IMR-90 (cell line): ENCODE results near the gene CD34. TPM values are rescaled to one million over a fixed set of nuclear protein-coding genes. Genes with fewer than 3 reads are reported as not detected.

Source experiments
- ATAC-seq: fragments of 200-7000 bp; cut with Tn5 transposase; 2 replicates; pipeline ENCODE4 v1.9.1; 2020; ENCODE audit warnings: low read depth, mild to moderate bottlenecking, moderate library complexity
- BruUV-seq: library from RNA; stranded (reverse); fragments of 400-500 nt; replicated peaks from 2 replicates; lab custom pipeline; 2021; lab: Mats Ljungman, UMichigan
- CTCF ChIA-PET: fragments of 300-600 bp; formaldehyde crosslinking; extraction: SDS; loops from one replicate; lab custom pipeline; 2021; ENCODE audit warnings: antibody characterized with exemption; lab: Yijun Ruan, JAX
- POLR2A ChIA-PET: fragments of 300-600 bp; sonication (Branson Sonifier 250); formaldehyde crosslinking; loops from one replicate; lab custom pipeline; 2022; ENCODE audit warnings: antibody characterized with exemption; ENCODE audit not compliant: unreplicated experiment; lab: Charles Lee
- DNase-seq: peaks from one replicate; pipeline ENCODE4 v3.0.0; 2013
- H2AFZ ChIP-seq: replicated peaks from 2 replicates; pipeline ENCODE3; 2013; ENCODE audit warnings: low read length, mild to moderate bottlenecking; ENCODE audit not compliant: poor library complexity
- H2AK5ac ChIP-seq: 2 replicates; pipeline ENCODE4 v1.6.1; 2013; ENCODE audit warnings: low read depth, low read length, inconsistent platforms
- H2AK9ac ChIP-seq: replicated peaks from 2 replicates; pipeline ENCODE3; 2013; ENCODE audit warnings: mild to moderate bottlenecking, low read depth, low read length, moderate library complexity; ENCODE audit not compliant: poor library complexity
- H2BK120ac ChIP-seq: 2 replicates; pipeline ENCODE4 v1.6.1; 2013; ENCODE audit warnings: low read depth, low read length, inconsistent platforms
- H2BK15ac ChIP-seq: 3 replicates; pipeline ENCODE4 v1.6.1; 2013; ENCODE audit warnings: low read depth, low read length, inconsistent platforms
- H2BK20ac ChIP-seq: 2 replicates; pipeline ENCODE4 v1.6.1; 2013; ENCODE audit warnings: low read depth, mild to moderate bottlenecking, inconsistent platforms, low read length, moderate library complexity
- H2BK5ac ChIP-seq: 2 replicates; pipeline ENCODE4 v1.6.1; 2013; ENCODE audit warnings: mild to moderate bottlenecking, low read depth, low read length, inconsistent platforms; ENCODE audit not compliant: poor library complexity, severe bottlenecking
- H3K14ac ChIP-seq: replicated peaks from 2 replicates; pipeline ENCODE4 v1.6.1; 2013; ENCODE audit warnings: low read depth, low read length, inconsistent platforms
- H3K18ac ChIP-seq: 2 replicates; pipeline ENCODE4 v1.6.1; 2013; ENCODE audit warnings: low read depth, low read length, control low read depth
- H3K23ac ChIP-seq: 2 replicates; pipeline ENCODE4 v1.6.1; 2013; ENCODE audit warnings: low read depth, low read length, inconsistent platforms
- H3K27ac ChIP-seq: 2 replicates; pipeline ENCODE4 v1.5.1; 2013; ENCODE audit warnings: mild to moderate bottlenecking, control low read depth, low read length; ENCODE audit not compliant: insufficient read depth
- H3K27me3 ChIP-seq: 2 replicates; pipeline ENCODE4 v1.6.1; 2013; ENCODE audit warnings: low read length; ENCODE audit not compliant: control insufficient read depth, insufficient read depth
- H3K36me3 ChIP-seq: 2 replicates; pipeline ENCODE4 v1.6.1; 2013; ENCODE audit warnings: low read length, mixed read lengths; ENCODE audit not compliant: control insufficient read depth, insufficient read depth
- H3K4ac ChIP-seq: 2 replicates; pipeline ENCODE4 v1.6.1; 2013; ENCODE audit warnings: low read depth, low read length, inconsistent platforms
- H3K4me1 ChIP-seq: 2 replicates; pipeline ENCODE4 v1.6.1; 2013; ENCODE audit warnings: low read length, mixed read lengths; ENCODE audit not compliant: control insufficient read depth, insufficient read depth
- H3K4me2 ChIP-seq: 2 replicates; pipeline ENCODE4 v1.6.1; 2013; ENCODE audit warnings: low read depth, mild to moderate bottlenecking, control low read depth, low read length, moderate library complexity
- H3K4me3 ChIP-seq: 2 replicates; pipeline ENCODE4 v1.5.1; 2013; ENCODE audit warnings: low read depth, mild to moderate bottlenecking, control low read depth, low read length, moderate library complexity; ENCODE audit not compliant: insufficient read depth
- H3K56ac ChIP-seq: 2 replicates; pipeline ENCODE4 v1.6.1; 2013; ENCODE audit warnings: low read length, inconsistent platforms; ENCODE audit not compliant: insufficient read depth; ENCODE audit errors: extremely low read depth
- H3K79me1 ChIP-seq, 2 experiments: 2 replicates each; pipeline ENCODE4 v1.6.1; 2013; ENCODE audit warnings: low read length in 2 of 2, inconsistent platforms in 1 of 2, low read depth in 1 of 2
- H3K9ac ChIP-seq: 2 replicates; pipeline ENCODE4 v1.6.1; 2013; ENCODE audit warnings: low read depth, low read length, control low read depth
- H3K9me1 ChIP-seq: 2 replicates; pipeline ENCODE4 v1.6.1; 2013; ENCODE audit warnings: low read length, inconsistent platforms; ENCODE audit not compliant: insufficient read depth
- H3K9me3 ChIP-seq: 2 replicates; pipeline ENCODE4 v1.6.1; 2013; ENCODE audit warnings: low read length; ENCODE audit not compliant: control insufficient read depth, insufficient read depth
- H4K20me1 ChIP-seq: 2 replicates; pipeline ENCODE4 v1.6.1; 2013; ENCODE audit warnings: low read length, inconsistent platforms; ENCODE audit not compliant: insufficient read depth
- H4K5ac ChIP-seq: 2 replicates; pipeline ENCODE4 v1.6.1; 2013; ENCODE audit warnings: mild to moderate bottlenecking, low read depth, low read length, control low read depth
- H4K8ac ChIP-seq, 2 experiments: 2 replicates each; pipeline ENCODE4 v1.6.1; 2013; ENCODE audit warnings: low read depth in 2 of 2, low read length in 2 of 2, control low read depth in 1 of 2, inconsistent platforms in 1 of 2
- H4K91ac ChIP-seq: 2 replicates; pipeline ENCODE4 v1.6.1; 2013; ENCODE audit warnings: low read depth, low read length, inconsistent platforms; ENCODE audit not compliant: insufficient read depth
- BHLHE40 ChIP-seq: fragments of 150-350 bp; IDR thresholded peaks from 2 replicates; pipeline ENCODE4 v1.6.1; 2016; ENCODE audit warnings: mild to moderate bottlenecking, low read depth, low read length
- CEBPB ChIP-seq: IDR thresholded peaks from 2 replicates; pipeline ENCODE4 v1.6.1; 2012; ENCODE audit warnings: low read depth, low read length, improper control_type of control experiment
- CHD1 ChIP-seq: IDR thresholded peaks from 2 replicates; pipeline ENCODE4 v1.6.1; 2012; ENCODE audit warnings: low read depth, low read length, improper control_type of control experiment
- ELK1 ChIP-seq: fragments of 150-350 bp; IDR thresholded peaks from 2 replicates; pipeline ENCODE4 v1.6.1; 2016; ENCODE audit warnings: low read depth, mild to moderate bottlenecking, low read length, moderate library complexity, borderline replicate concordance
- MAZ ChIP-seq: IDR thresholded peaks from 2 replicates; pipeline ENCODE4 v1.6.1; 2012; ENCODE audit warnings: low read depth, mild to moderate bottlenecking, low read length, improper control_type of control experiment, moderate library complexity, borderline replicate concordance
- MXI1 ChIP-seq: IDR thresholded peaks from 2 replicates; pipeline ENCODE4 v1.6.1; 2012; ENCODE audit warnings: low read depth, mild to moderate bottlenecking, low read length, moderate library complexity, borderline replicate concordance
- NFE2L2 ChIP-seq: fragments of 150-350 bp; IDR thresholded peaks from 2 replicates; pipeline ENCODE4 v1.6.1; 2016; ENCODE audit warnings: low read depth, mild to moderate bottlenecking, low read length
- POLR2A ChIP-seq: IDR thresholded peaks from 2 replicates; pipeline ENCODE4 v1.6.1; 2012; ENCODE audit warnings: mild to moderate bottlenecking, low read depth, low read length
- RAD21 ChIP-seq: IDR thresholded peaks from 2 replicates; pipeline ENCODE4 v1.6.1; 2012; ENCODE audit warnings: low read length, improper control_type of control experiment
- RCOR1 ChIP-seq: IDR thresholded peaks from 2 replicates; pipeline ENCODE4 v1.6.1; 2012; ENCODE audit warnings: mild to moderate bottlenecking, low read length, improper control_type of control experiment; ENCODE audit not compliant: insufficient replicate concordance
- RFX5 ChIP-seq: IDR thresholded peaks from 2 replicates; pipeline ENCODE4 v1.8.0; 2012; ENCODE audit warnings: low read depth, mild to moderate bottlenecking, low read length, moderate library complexity
- SMC3 ChIP-seq: fragments of 150-350 bp; IDR thresholded peaks from 2 replicates; pipeline ENCODE4 v1.6.1; 2016; ENCODE audit warnings: low read depth, mild to moderate bottlenecking, antibody characterized with exemption, low read length, moderate library complexity
- WGBS, 2 experiments: methylation state at CpG; one replicate each; pipeline versions ENCODE4 v1.1.5 to v1.1.7; 2013; ENCODE audit warnings: missing lambda C conversion rate in 2 of 2; ENCODE audit not compliant: insufficient read length in 1 of 2; ENCODE audit errors: extremely low coverage in 2 of 2; 5-methylcytosine and 5-hydroxymethylcytosine counted together
- dilution Hi-C: fragments of 300-500 bp; cut with HindIII; formaldehyde crosslinking; loops from one replicate; pipeline ENCODE4 v1.14.3; 2018; ENCODE audit warnings: low sequenced_read_pairs; ENCODE audit not compliant: unreplicated experiment
- in situ Hi-C: fragments of 300-500 bp; cut with MboI; formaldehyde crosslinking; loops from 3 replicates; pipeline ENCODE4 v1.14.3; 2019; ENCODE audit warnings: low sequenced_read_pairs, inconsistent platforms, mixed read lengths
- intact Hi-C: fragments of 100-400 bp; cut with micrococcal nuclease; formaldehyde crosslinking; loops from 2 replicates; pipeline ENCODE4 v1.10.0; 2022
- polyA plus RNA-seq, 3 experiments: library from polyadenylated mRNA; depleted of rRNA; stranded (reverse); fragments of >200 nt; gene quantifications; 2 replicates each; pipeline ENCODE4 v1.2.3, GENCODE V29; 2012; ENCODE audit warnings: low replicate concordance in 1 of 3
- total RNA-seq: library from RNA; depleted of rRNA; stranded (reverse); fragments of >200 nt; gene quantifications from 2 replicates; pipeline ENCODE4 v1.2.3, GENCODE V29; 2012
- TF ChIP-seq, protein P1 (sequence below): conservative IDR thresholded peaks from 2 replicates; pipeline ENCODE4 v1.5.1; 2012; ENCODE audit warnings: mild to moderate bottlenecking, low read depth, low read length, improper control_type of control experiment

The CD34 gene
- total and polyA plus RNA-seq, 2 of the 4 experiments (the other 2 are of a cell fraction) = 0.14 TPM; not detected in 1

DNA sequence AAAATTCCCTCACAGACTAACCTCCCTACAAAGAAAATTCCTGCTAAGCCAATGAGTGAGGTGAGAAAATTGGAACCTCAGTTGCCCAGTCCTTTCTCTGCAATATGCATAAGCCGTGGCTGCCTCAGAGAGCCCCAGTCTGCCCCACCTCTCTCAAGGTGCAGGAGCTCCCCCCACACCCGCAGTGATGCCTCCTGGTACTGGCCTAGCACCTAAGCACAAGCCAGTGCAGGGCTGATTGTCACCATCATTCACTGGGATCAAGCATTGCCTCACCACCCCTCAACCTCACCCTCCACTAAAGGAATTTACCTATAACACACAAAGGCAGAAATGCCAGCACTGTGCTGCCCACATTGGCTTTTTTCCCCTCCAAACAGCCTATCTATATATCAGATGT is 56.9 kb downstream of the CD34 start:
- 57% methylated on average over 1 of the region's 2 CpGs; no CpG with 5 or more reads in 1 of the 2 experiments for WGBS, 2 experiments
- Histone ChIP-seq H3K9me3 (no peaks in the 10 kb centered on the region), H3K4me3 (no peak overlapping the region), H3K14ac (no peak overlapping the region), H4K5ac (no peak overlapping the region), H3K27me3 (no peaks in the 10 kb centered on the region), H3K4me2 (no peak overlapping the region), H2AFZ (no peak overlapping the region), H3K56ac (no peak overlapping the region), H3K23ac (no peak overlapping the region), H4K8ac (no peak overlapping the region), H4K91ac (no peak overlapping the region), H3K9me1 (peaks cover 2% of the 10 kb centered on the region; the same call in 1 of the 2 replicates), H3K27ac (no peak overlapping the region), H2AK9ac (no peak overlapping the region), H3K4me1 (peaks cover 1% of the 10 kb centered on the region; the same call in 1 of the 2 replicates), H2BK20ac (no peak overlapping the region), H3K9ac (no peak overlapping the region), H4K20me1 (no peaks in the 10 kb centered on the region), H2AK5ac (no peak overlapping the region), H3K4ac (no peak overlapping the region), H3K36me3 (no peaks in the 10 kb centered on the region; the same call in 1 of the 2 replicates), H2BK5ac (no peak overlapping the region), H2BK120ac (no peak overlapping the region), H3K79me1 (peaks cover 0 to 13% of the 10 kb centered on the region in 2 experiments; a peak in 1 of 4 replicates), H3K18ac (no peak overlapping the region), H2BK15ac (no peak overlapping the region)
- dilution Hi-C loops = no loop called here
- DNase-seq (no peak), ATAC-seq (no peak)
- BruUV-seq = no TSS peak
- intact Hi-C loops = no loop called here
- in situ Hi-C loops = no loop called here
- ChIA-PET CTCF (no interaction called here), POLR2A (no interaction called here)
- TF ChIP-seq CHD1 = no peak
- no peak for TF ChIP-seq RAD21
- no peak for TF ChIP-seq MXI1
- TF ChIP-seq POLR2A = no peak
- TF ChIP-seq NFE2L2 = no peak
- TF ChIP-seq BHLHE40 = no peak
- no peak for TF ChIP-seq ELK1
- no peak for TF ChIP-seq RCOR1
- no peak for TF ChIP-seq MAZ
- TF ChIP-seq RFX5 = no peak
- no peak for TF ChIP-seq CEBPB
- TF ChIP-seq, protein P1, sequence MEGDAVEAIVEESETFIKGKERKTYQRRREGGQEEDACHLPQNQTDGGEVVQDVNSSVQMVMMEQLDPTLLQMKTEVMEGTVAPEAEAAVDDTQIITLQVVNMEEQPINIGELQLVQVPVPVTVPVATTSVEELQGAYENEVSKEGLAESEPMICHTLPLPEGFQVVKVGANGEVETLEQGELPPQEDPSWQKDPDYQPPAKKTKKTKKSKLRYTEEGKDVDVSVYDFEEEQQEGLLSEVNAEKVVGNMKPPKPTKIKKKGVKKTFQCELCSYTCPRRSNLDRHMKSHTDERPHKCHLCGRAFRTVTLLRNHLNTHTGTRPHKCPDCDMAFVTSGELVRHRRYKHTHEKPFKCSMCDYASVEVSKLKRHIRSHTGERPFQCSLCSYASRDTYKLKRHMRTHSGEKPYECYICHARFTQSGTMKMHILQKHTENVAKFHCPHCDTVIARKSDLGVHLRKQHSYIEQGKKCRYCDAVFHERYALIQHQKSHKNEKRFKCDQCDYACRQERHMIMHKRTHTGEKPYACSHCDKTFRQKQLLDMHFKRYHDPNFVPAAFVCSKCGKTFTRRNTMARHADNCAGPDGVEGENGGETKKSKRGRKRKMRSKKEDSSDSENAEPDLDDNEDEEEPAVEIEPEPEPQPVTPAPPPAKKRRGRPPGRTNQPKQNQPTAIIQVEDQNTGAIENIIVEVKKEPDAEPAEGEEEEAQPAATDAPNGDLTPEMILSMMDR = no peak
- no peak for TF ChIP-seq SMC3
